KOPT-K1 (cell line): Measurements from ENCODE around the gene ILRUN.
"Not testable (repeated sequence)": the region's sequence is repeated elsewhere in the genome, so short reads cannot be mapped to it uniquely, and the experiment has no call there.

Source experiments
- H3K27ac ChIP-seq: fragments of 200-600 bp; sonication (generic); 2 replicates; pipeline ENCODE4 v1.5.1; 2016; ENCODE audit warnings: antibody characterized with exemption, mild to moderate bottlenecking, low read depth, low read length; ENCODE audit not compliant: poor library complexity, severe bottlenecking
- H3K36me3 ChIP-seq: fragments of 200-600 bp; sonication (generic); 2 replicates; pipeline ENCODE4 v1.5.1; 2017; ENCODE audit warnings: antibody characterized with exemption, mild to moderate bottlenecking, low read length, moderate library complexity; ENCODE audit not compliant: insufficient read depth
- H3K9me3 ChIP-seq: fragments of 200-600 bp; sonication (generic); 2 replicates; pipeline ENCODE4 v1.5.1; 2017; ENCODE audit warnings: antibody characterized with exemption, low read length, mild to moderate bottlenecking; ENCODE audit not compliant: insufficient read depth, poor library complexity, severe bottlenecking

The ILRUN gene

GRCh38 chr6:34663371-34663770 lies 33.2 kb downstream of the ILRUN start:
- no peaks in the 10 kb centered on the region for H3K36me3 ChIP-seq
- H3K27ac ChIP-seq = peak overlapping the region; percentile 57
- no peaks in the 10 kb centered on the region for H3K9me3 ChIP-seq

GRCh38 chr6:34661357-34661756 lies 35.2 kb downstream of the ILRUN start:
- no peaks in the 10 kb centered on the region for H3K9me3 ChIP-seq
- no peaks in the 10 kb centered on the region for H3K36me3 ChIP-seq
- H3K27ac ChIP-seq = no peak overlapping the region

DNA sequence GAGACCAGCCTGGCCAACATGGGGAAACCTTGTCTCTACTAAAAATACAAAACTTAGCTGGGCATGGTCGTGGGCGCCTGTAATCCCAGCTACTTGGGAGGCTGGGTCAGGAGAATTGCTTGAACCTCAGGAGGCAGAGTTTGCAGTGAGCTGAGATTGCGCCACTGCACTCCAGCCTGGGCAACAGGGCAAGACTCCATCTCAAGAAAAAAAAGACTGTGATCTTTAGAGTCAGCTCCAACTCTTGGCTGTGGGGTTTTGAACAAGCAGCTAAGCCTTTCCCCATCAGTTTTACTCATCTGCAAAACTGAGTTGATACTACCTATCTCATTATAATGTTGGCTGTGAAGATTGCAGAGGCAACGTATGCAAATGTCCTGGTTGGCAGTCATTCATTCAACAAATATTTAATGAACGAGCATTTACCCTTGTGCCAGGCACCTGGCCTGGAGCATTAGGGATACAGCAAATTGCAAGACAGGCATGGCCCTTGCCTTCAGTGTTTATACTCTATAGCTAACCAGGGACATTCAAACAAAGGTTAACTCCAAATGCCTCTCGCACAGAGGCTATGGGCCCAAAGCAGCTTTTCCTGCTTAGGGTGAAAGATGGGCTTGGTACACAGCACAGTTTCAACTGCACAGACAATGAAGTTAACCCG lies 37.8 kb downstream of the ILRUN start:
- Histone ChIP-seq H3K36me3 (peaks cover 7% of the 10 kb centered on the region; the same call in 1 of the 2 replicates), H3K27ac (no peak overlapping the region)

GRCh38 chr6:34657979-34658480 lies 38.5 kb downstream of the ILRUN start:
- H3K9me3 ChIP-seq = not testable (repeated sequence)
- peaks cover 13% of the 10 kb centered on the region for H3K36me3 ChIP-seq
- peak overlapping the region; percentile 91 for H3K27ac ChIP-seq

More for the DNA sequence above, 37.8 kb downstream of the ILRUN start:
- H3K9me3 ChIP-seq = no peaks in the 10 kb centered on the region

- Histone ChIP-seq H3K9me3 (no peaks in the 10 kb centered on the region), H3K36me3 (peaks cover 17% of the 10 kb centered on the region), H3K27ac (peak overlapping the region; percentile 91)
These were observed 39.1 kb downstream of the ILRUN start for GRCh38 chr6:34657307-34657978.

DNA sequence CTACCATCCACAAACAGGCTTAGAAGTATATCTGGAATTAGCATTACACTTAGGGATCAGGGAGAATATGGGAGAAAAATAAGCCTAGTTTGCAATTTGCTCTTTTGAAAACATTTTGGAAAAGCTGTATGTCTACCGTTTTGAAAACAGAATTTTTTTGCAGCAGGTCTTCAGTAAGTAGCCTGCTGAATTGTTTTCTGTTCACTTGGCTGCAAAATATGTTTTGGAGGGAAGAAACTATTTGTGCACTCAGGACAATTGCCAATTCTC lies 39.6 kb downstream of the ILRUN start:
- H3K9me3 ChIP-seq = no peaks in the 10 kb centered on the region
- peak overlapping the region; percentile 91 for H3K27ac ChIP-seq
- peaks cover 22% of the 10 kb centered on the region for H3K36me3 ChIP-seq

DNA sequence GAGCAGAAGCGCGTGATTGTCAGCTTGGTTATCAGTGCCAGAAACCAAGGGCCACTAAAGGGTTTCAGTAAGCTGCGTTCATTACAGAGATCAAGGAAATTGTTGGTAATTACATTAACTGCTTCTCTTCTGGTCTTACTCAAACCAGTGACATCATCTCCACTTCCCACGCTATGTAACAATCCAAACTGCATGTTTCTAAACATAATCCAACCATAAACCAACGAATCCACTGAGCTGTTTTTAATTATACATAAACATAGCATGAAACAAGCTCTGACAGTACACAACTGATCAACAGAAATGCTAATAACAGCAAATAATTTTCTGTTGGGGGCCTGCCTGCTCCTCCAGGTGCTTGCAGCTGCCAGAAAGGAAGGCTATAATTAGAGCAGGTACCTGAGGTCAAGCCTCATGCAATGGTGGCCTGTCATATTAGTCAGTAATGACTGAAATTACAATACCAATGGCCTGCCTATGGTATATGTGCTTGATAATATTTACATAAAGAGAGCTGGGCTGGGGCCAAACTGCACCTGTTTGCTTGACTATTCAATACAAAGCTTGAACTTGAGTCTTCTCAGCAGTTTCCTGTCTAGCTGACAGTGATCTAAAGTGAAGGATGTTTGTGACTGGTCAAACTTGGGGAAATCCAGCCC lies 40.1 kb downstream of the ILRUN start:
- Histone ChIP-seq H3K27ac (peak overlapping the region; percentile 91), H3K9me3 (no peaks in the 10 kb centered on the region), H3K36me3 (peaks cover 24% of the 10 kb centered on the region)

- peak overlapping the region; percentile 91 for H3K27ac ChIP-seq
- H3K9me3 ChIP-seq = not testable (repeated sequence)
- peaks cover 24% of the 10 kb centered on the region for H3K36me3 ChIP-seq
These were observed 40.6 kb downstream of the ILRUN start for GRCh38 chr6:34655876-34656377.

DNA sequence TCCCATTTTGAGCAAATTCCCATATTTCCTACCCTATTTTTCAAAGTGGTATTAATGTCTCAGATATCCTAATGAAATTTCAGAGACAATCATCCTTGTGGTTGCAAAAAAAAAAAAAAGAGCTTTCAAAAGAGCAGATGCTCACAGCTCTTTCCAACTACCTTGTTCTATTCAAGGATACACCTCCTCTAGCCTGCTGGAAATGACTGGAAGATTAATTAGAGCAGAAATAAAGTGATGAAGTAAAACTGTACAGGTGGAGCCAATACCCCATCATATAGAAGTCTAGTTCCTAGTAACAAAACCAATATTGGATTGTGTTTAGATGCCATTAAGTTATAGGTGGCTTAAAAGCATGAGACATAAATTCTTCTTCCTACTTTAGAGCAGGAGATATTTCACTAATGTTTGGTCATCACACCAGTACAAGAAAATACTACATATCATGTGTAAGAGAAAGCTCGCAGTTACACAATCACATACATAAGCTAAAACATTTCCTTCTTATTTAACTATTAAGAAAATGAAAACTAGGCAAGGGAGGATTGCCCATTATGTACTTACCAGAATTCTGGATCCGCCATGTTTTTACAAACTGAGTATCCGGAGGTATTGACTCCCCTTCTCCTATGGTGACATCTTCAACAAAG lies 42.4 kb downstream of the ILRUN start:
- no peaks in the 10 kb centered on the region for H3K9me3 ChIP-seq
- H3K36me3 ChIP-seq = peaks cover 24% of the 10 kb centered on the region
- no peak overlapping the region for H3K27ac ChIP-seq

GRCh38 chr6:34652263-34652662 lies 44.3 kb downstream of the ILRUN start:
- H3K36me3 ChIP-seq = peaks cover 24% of the 10 kb centered on the region

DNA sequence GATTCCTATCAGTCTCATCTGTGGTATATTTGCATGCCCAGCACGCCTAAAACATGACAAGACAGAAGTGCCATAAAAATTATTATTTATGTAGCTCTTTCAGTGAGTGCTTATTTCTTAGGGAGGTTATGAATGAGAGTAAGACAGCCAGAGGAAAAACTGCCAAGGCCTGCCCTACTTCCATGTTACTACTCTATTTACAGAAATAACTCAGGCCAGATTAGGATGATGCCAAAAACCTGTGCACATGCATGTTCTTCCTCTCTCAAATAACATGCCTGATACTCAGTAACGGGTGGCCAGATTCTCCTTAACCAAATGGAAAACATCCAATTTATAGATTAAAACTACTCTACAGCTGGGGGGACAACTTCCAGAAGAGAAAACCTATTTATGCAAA lies 45.7 kb downstream of the ILRUN start:
- H3K9me3 ChIP-seq = no peaks in the 10 kb centered on the region
- H3K27ac ChIP-seq = no peak overlapping the region
- H3K36me3 ChIP-seq = peaks cover 33% of the 10 kb centered on the region

More at GRCh38 chr6:34652263-34652662, 44.3 kb downstream of the ILRUN start:
- Histone ChIP-seq H3K9me3 (no peaks in the 10 kb centered on the region), H3K27ac (no peak overlapping the region)

DNA sequence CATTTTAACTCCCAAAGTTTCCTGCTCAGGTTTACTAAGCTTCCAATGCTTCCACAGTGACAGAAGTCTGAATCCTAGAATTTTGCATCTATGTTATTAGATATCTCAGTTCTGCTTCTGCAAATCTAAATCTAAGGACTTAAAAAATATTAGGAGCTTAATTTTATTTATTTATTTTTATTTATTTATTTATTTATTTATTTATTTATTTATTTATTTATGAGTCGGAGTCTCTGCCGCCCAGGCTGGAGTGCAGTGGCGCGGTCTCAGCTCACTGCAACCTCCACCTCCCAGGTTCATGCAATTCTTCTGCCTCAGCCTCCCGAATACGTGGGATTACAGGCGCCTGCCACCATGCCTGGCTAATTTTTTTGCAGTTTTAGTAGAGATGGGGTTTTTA lies 46.3 kb downstream of the ILRUN start:
- H3K27ac ChIP-seq, H3K9me3 ChIP-seq: not testable (repeated sequence)
- peaks cover 39% of the 10 kb centered on the region for H3K36me3 ChIP-seq

DNA sequence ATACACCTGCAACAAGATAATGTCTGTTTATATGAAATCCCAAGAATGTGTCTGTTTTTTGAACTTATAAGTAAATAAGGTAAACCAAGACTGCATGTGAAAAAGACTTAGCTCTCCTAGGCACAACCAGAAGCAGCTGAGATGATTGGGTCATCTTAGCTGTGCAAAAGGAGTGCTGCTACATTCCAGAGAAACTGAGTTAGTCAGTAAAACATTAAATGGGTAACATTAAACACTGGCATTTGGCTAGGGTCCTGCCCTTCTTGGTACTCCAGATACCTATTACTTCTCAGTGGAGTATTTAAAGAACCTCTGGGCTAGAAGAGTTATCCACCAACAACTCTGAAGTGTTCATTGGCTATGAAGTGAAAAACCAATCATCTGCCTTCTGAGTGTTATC lies 47.8 kb downstream of the ILRUN start:
- Histone ChIP-seq H3K27ac (no peak overlapping the region), H3K36me3 (peaks cover 44% of the 10 kb centered on the region), H3K9me3 (no peaks in the 10 kb centered on the region)
